Measurements from ENCODE around the gene LPP.

LPP gene

DNA sequence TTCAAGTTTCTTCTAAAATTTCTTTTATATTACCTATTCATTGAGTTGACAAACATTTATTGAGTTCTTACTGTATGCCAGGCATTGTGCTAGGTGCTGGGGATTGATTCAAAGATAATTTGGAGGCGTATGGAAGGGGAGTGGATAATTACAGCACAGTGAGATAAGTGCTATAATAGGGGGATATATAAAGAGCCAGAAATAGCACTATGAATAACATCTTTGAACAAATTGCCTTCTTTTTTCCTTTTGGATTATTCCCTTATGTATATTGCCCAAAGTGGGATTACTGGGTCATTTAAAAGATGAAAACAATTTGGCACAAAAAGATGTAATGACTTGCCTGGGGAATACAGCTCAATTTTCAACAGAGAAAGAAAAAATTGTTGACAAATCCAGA, 64.6 kb downstream of the LPP start:
- H3K4me1 ChIP-seq, result peaks cover 8% of the 10 kb centered on the region
- H3K9me3 ChIP-seq, result no peaks in the 10 kb centered on the region
- DNase-seq (ENCODE audit: low spot score in 2 of 2), result peak; percentile 14 to 83
- peaks cover 3% of the 10 kb centered on the region; the same call in 1 of the 2 replicates for H3K27me3 ChIP-seq (ENCODE audit: low read depth)
- no peak overlapping the region for H3K4me3 ChIP-seq
- H3K36me3 ChIP-seq (replicated peaks), result no peaks in the 10 kb centered on the region
- in situ Hi-C loops (cut with MboI; ENCODE audit: low sequenced_read_pairs), result no loop called here

GRCh38 chr3:188219147-188219546, 65.2 kb downstream of the LPP start:
- Histone ChIP-seq H3K27me3 (ENCODE audit: low read depth) (peaks cover 3% of the 10 kb centered on the region; the same call in 1 of the 2 replicates), H3K4me1 (peaks cover 8% of the 10 kb centered on the region), H3K4me3 (no peak overlapping the region), H3K36me3 (replicated peaks) (no peaks in the 10 kb centered on the region), H3K9me3 (no peaks in the 10 kb centered on the region)
- DNase-seq (ENCODE audit: low spot score in 2 of 2), result no peak
- in situ Hi-C loops (cut with MboI; ENCODE audit: low sequenced_read_pairs), result no loop called here

DNA sequence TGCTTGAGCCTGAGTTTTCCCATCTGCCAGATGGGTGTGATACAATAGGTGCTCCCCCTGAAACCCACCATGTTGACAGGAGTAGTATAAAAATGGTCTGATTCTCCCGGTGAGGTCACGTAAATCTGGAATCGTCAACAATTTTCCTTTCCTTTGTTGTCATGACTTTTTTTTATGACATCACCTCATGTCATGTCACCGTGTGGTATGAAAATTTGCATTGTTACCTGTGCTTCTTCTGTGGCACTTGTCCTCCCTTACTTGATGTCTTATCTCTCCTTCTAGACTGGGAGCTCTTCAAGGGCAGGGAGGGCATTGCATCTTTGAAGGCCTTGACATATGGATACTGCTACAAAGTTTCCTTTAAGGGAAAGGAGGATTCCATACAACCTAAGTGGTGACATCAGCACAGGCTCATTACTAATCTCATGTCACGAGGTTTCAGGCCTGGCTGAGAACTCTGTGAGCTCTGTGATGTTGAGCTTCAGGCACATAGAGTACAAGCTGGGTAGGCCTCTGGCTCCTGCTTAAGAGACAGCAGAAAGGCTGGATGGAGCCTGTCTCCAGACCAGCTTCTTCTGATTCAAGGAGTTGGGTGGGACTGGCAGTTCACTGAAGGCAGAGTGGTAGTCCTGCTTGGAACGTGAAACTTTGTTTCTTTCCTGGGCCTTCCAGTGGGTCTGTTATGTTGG, 66.3 kb downstream of the LPP start:
- DNase-seq (ENCODE audit: low spot score in 2 of 2), result no peak
- H3K4me3 ChIP-seq, result no peak overlapping the region
- no peaks in the 10 kb centered on the region for H3K36me3 ChIP-seq (replicated peaks)
- H3K9me3 ChIP-seq, result no peaks in the 10 kb centered on the region
- peaks cover 3% of the 10 kb centered on the region; the same call in 1 of the 2 replicates for H3K27me3 ChIP-seq (ENCODE audit: low read depth)
- H3K4me1 ChIP-seq, result peaks cover 8% of the 10 kb centered on the region
- in situ Hi-C loops (cut with MboI; ENCODE audit: low sequenced_read_pairs), result no loop called here

DNA sequence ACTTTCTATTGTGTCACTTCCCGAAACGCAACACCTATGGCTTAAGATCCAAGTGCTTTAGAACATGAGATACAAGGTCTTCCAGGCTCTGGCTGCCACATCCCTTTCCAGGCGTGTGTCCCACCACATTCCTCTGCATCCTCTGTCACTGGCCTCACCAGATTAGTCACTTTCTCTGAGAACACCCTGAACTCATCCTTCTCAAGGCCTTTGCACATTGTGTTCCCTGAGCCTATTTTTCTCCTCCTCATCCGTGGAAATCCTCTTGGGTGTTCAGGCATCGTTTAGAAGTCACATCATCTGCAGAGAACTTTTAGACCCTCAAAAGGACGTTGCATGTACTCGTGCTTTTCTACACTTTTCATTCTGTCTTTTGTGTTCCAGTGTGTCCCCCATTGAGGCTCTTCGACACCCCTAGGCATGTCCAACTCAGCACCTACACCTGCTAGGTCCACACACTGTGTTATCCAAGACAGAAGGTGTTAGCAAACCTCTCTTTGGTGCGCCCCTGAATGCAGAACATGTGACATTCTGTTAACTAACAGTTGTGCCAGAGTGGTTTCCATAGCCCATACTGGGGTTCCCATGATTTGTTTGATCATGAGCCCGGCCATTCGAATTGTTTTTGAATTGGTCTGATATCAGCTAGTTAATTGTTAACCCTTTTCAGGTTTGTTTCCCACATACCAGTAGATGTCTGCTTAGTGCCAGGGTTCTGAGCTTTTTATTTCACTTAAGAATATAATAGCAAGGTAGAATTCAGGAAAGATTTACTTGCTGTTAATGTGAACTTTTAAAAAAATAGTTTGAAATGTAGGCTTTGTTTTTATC, 67.2 kb downstream of the LPP start:
- DNase-seq (ENCODE audit: low spot score in 2 of 2), result no peak
- Histone ChIP-seq H3K4me3 (no peak overlapping the region), H3K27me3 (ENCODE audit: low read depth) (peaks cover 3% of the 10 kb centered on the region; the same call in 1 of the 2 replicates), H3K36me3 (replicated peaks) (no peaks in the 10 kb centered on the region), H3K4me1 (peaks cover 8% of the 10 kb centered on the region), H3K9me3 (no peaks in the 10 kb centered on the region)
- in situ Hi-C loops (cut with MboI; ENCODE audit: low sequenced_read_pairs), result no loop called here

- Histone ChIP-seq H3K36me3 (replicated peaks) (no peaks in the 10 kb centered on the region), H3K4me1 (peaks cover 3% of the 10 kb centered on the region)
- in situ Hi-C loops (cut with MboI; ENCODE audit: low sequenced_read_pairs), result no loop called here
Measured at GRCh38 chr3:188223936-188224335, 70.0 kb downstream of the LPP start.

DNA sequence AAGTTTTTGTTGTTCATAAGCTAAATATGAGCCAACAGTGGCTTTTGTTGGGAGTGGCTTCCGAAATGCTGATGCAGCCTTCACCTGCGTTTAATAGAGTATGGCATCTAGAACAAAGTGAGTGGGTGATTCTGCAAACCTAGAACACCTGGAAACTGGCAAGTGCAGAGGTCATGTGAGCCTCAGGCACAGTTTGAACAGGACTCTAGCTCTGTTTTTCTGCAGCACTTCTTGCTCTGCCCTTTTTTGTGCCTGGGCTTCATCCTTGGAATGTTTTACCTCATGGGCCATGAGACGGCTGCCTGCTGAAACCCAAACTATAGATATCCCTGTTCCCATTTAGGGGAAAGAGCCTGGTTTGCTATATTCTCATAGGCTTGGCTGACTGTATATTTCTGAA, 73.5 kb downstream of the LPP start:
- in situ Hi-C loops (cut with MboI; ENCODE audit: low sequenced_read_pairs), result no loop called here
- Histone ChIP-seq H3K4me1 (no peaks in the 10 kb centered on the region), H3K36me3 (replicated peaks) (no peaks in the 10 kb centered on the region), H3K9me3 (no peaks in the 10 kb centered on the region), H3K27me3 (ENCODE audit: low read depth) (no peaks in the 10 kb centered on the region; the same call in 1 of the 2 replicates), H3K4me3 (no peak overlapping the region)
- DNase-seq (ENCODE audit: low spot score in 2 of 2), result no peak

More at GRCh38 chr3:188223936-188224335, 70.0 kb downstream of the LPP start:
- Histone ChIP-seq H3K27me3 (ENCODE audit: low read depth) (peaks cover 3% of the 10 kb centered on the region; the same call in 1 of the 2 replicates), H3K9me3 (no peaks in the 10 kb centered on the region), H3K4me3 (no peak overlapping the region)
- no peak for DNase-seq (ENCODE audit: low spot score in 2 of 2)

DNA sequence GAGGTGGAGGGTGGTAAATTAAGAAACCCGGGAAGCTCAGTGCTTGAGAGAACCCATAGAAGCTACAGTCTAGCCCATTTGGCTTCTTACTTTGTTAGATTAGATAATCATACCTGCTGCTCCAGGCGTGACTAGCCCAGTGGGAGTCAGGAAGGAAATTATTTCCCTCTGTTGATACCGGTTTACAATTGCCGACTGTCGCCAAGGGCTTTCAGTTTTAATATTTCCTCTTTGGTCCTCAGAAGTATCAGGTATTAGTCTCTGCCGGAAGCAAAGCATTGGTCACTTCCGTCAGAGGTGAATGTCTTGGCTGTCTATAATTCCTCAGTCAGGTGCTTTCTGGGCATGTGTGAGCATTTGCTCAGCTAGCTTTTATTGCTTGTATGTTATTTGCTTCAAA, 75.2 kb downstream of the LPP start:
- in situ Hi-C loops (cut with MboI; ENCODE audit: low sequenced_read_pairs), result no loop called here
- no peaks in the 10 kb centered on the region for H3K4me1 ChIP-seq
- no peak overlapping the region for H3K4me3 ChIP-seq
- DNase-seq (ENCODE audit: low spot score in 2 of 2), result no peak
- H3K9me3 ChIP-seq, result no peaks in the 10 kb centered on the region
- H3K27me3 ChIP-seq (ENCODE audit: low read depth), result no peaks in the 10 kb centered on the region
- no peaks in the 10 kb centered on the region for H3K36me3 ChIP-seq (replicated peaks)

DNA sequence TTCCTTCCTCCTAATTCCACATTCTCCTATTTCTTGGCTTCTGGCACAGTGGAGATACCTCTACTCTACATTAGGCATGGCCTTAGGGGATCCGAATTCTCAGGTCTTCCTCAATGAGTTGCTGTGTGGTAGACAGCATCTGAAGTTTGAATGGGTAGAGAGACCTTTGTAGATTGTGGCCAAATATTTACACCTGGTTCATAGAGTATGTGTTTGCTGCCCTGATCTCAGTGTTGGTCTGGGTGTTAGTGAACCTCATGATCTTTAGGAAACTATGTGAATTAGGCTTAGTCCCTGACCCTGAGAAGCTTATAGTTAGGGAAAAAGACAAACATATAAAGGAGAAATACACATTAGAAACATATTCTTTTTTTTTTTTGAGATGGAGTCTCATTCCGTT, 75.8 kb downstream of the LPP start:
- Histone ChIP-seq H3K27me3 (ENCODE audit: low read depth) (no peaks in the 10 kb centered on the region), H3K36me3 (replicated peaks) (no peaks in the 10 kb centered on the region), H3K4me3 (no peak overlapping the region), H3K4me1 (no peaks in the 10 kb centered on the region), H3K9me3 (no peaks in the 10 kb centered on the region)
- in situ Hi-C loops (cut with MboI; ENCODE audit: low sequenced_read_pairs), result no loop called here
- no peak for DNase-seq (ENCODE audit: low spot score in 2 of 2)

DNA sequence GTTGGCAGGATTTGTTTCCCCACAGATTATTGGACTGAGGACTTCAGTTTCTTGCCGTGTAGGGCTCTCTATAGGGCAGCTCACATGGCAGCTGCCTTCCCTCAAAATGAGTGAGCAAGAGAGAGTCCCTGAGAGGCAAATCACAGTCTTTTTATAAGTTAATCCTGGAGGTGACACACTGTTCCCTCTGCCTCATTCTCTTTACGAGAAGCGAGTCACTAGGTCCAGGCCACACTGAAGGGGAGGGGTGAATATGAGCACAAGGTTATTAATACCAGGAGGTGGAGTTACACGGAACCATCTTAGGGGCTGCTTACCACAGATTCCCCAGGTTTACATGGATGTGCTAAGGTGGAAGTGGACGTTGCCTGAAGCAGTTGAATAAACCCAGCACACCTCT, 77.0 kb downstream of the LPP start:
- Histone ChIP-seq H3K9me3 (no peaks in the 10 kb centered on the region), H3K27me3 (ENCODE audit: low read depth) (no peaks in the 10 kb centered on the region), H3K36me3 (replicated peaks) (no peaks in the 10 kb centered on the region), H3K4me1 (no peaks in the 10 kb centered on the region), H3K4me3 (no peak overlapping the region)
- in situ Hi-C loops (cut with MboI; ENCODE audit: low sequenced_read_pairs), result no loop called here
- no peak for DNase-seq (ENCODE audit: low spot score in 2 of 2)

DNA sequence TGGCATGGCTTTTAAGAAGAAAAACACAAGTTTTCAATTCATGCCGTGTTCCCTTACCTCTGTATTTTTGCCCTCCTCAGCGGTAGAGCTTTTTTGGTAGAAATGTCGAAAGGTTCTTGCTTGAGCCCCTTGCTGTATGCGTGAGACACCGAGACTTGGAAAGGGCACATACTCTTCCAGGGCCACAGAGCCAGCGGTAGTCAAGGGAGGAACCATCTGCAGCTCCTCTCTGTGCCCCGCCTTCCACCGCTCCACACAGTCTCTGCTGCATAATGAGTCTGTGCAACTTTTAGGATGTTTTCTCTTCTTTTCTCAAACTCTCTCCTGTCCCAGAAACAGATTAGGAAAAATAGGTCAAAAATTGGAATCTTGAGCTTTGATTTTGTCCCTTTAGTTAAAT, 77.5 kb downstream of the LPP start:
- in situ Hi-C loops (cut with MboI; ENCODE audit: low sequenced_read_pairs), result no loop called here
- H3K27me3 ChIP-seq (ENCODE audit: low read depth), result no peaks in the 10 kb centered on the region
- no peaks in the 10 kb centered on the region for H3K36me3 ChIP-seq (replicated peaks)

GRCh38 chr3:188232656-188233055, 78.7 kb downstream of the LPP start:
- in situ Hi-C loops (cut with MboI; ENCODE audit: low sequenced_read_pairs), result no loop called here

More for the DNA sequence above, 77.5 kb downstream of the LPP start:
- Histone ChIP-seq H3K4me1 (no peaks in the 10 kb centered on the region), H3K4me3 (no peak overlapping the region), H3K9me3 (no peaks in the 10 kb centered on the region)
- DNase-seq (ENCODE audit: low spot score in 2 of 2), result no peak

GRCh38 chr3:188233320-188233719, 79.4 kb downstream of the LPP start:
- Histone ChIP-seq H3K27me3 (ENCODE audit: low read depth) (no peaks in the 10 kb centered on the region), H3K4me1 (no peaks in the 10 kb centered on the region), H3K36me3 (replicated peaks) (no peaks in the 10 kb centered on the region), H3K9me3 (no peaks in the 10 kb centered on the region), H3K4me3 (no peak overlapping the region)
- in situ Hi-C loops (cut with MboI; ENCODE audit: low sequenced_read_pairs), result no loop called here
- no peak for DNase-seq (ENCODE audit: low spot score in 2 of 2)

More at GRCh38 chr3:188232656-188233055, 78.7 kb downstream of the LPP start:
- H3K36me3 ChIP-seq (replicated peaks), result no peaks in the 10 kb centered on the region
- no peaks in the 10 kb centered on the region for H3K4me1 ChIP-seq
- no peaks in the 10 kb centered on the region for H3K27me3 ChIP-seq (ENCODE audit: low read depth)
- no peaks in the 10 kb centered on the region for H3K9me3 ChIP-seq
- no peak for DNase-seq (ENCODE audit: low spot score in 2 of 2)
- H3K4me3 ChIP-seq, result no peak overlapping the region

- H3K4me1 ChIP-seq, result no peaks in the 10 kb centered on the region; the same call in 1 of the 2 replicates
- H3K27me3 ChIP-seq (ENCODE audit: low read depth), result no peaks in the 10 kb centered on the region
- DNase-seq (ENCODE audit: low spot score in 2 of 2), result no peak
- H3K4me3 ChIP-seq, result no peak overlapping the region
- no peaks in the 10 kb centered on the region for H3K36me3 ChIP-seq (replicated peaks)
- no peaks in the 10 kb centered on the region for H3K9me3 ChIP-seq
- in situ Hi-C loops (cut with MboI; ENCODE audit: low sequenced_read_pairs), result no loop called here
Measured at GRCh38 chr3:188234132-188234531, 80.2 kb downstream of the LPP start.

DNA sequence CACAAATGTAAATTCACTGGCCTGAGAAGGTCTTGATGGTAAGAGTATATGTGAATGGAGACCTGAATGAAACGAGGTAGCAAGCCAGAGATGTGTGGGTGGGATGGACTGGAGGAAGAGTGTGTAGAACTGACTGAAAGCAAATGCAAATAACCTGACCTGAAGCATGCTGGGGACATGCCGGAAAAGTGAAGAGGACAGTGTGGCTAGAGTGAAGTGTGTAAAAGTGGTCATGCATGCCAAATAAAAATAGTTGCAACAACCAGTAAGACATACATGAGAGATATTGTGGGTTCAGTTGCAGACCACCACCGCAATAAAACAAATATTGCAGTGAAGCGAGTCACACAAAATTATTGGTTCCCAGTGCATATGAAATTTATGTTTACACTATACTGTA, 82.3 kb downstream of the LPP start:
- in situ Hi-C loops (cut with MboI; ENCODE audit: low sequenced_read_pairs), result no loop called here
- H3K4me1 ChIP-seq, result no peaks in the 10 kb centered on the region; the same call in 1 of the 2 replicates

More for the DNA sequence above, 82.3 kb downstream of the LPP start:
- Histone ChIP-seq H3K27me3 (ENCODE audit: low read depth) (no peaks in the 10 kb centered on the region), H3K4me3 (no peak overlapping the region), H3K9me3 (no peaks in the 10 kb centered on the region), H3K36me3 (replicated peaks) (no peaks in the 10 kb centered on the region)
- DNase-seq (ENCODE audit: low spot score in 2 of 2), result no peak

Data from HAP-1 (cell line).